ENCODE data around the gene CPA1. TPM values are rescaled to one million over a fixed set of nuclear protein-coding genes. Genes with fewer than 3 reads are reported as not detected.

Gene CPA1
- total and polyA plus RNA-seq, 10 of the 15 experiments (the other 5 are each of a cell fraction or from before 2014, with no cell fraction given): 8.0 TPM; not detected in 9

DNA sequence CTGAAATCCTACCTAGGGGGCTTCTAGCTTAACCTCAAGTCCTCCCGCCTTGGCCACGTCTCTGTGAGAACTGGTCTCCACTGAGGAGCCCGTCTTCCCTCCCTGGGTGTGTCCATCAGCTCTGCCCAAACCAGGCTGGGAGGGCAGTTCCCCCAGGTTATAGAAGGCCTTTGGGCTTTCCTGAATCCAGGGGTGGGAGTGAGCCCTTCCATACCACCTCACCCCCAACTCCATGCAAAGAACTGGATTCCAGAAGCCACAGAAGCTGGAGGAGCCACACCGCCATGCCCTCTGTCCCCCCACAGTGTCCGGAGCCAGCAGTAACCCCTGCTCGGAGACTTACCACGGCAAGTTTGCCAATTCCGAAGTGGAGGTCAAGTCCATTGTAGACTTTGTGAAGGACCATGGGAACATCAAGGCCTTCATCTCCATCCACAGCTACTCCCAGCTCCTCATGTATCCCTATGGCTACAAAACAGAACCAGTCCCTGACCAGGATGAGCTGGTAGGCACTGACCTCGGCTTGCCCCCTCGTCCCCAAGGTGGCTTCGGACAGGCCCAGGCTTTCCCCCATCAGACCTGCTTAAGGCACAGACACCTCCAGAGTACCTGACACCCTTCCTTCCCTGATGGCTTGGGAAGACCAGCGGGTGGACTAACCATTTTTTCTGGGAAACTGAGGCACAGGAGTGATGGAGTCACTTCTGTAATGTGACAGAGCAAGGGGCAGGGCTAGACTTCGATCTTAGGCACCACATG is 4.7 kb downstream of the CPA1 start:
- no peak overlapping the region for H3K4me3 ChIP-seq
- no peaks in the 10 kb centered on the region for H4K20me1 ChIP-seq (ENCODE audit: control insufficient read depth, insufficient read depth)
- no peak for FAIRE-seq
- TF ChIP-seq GABPA (IDR thresholded peaks at IDR 0.05; ENCODE audit: low read depth) (no peak), ZNF622 (IDR thresholded peaks at IDR 0.05) (no peak), ZNF384 (IDR thresholded peaks at IDR 0.05; ENCODE audit: borderline replicate concordance, low read depth, low read length) (no peak), NFYB (IDR thresholded peaks at IDR 0.05; ENCODE audit: insufficient read depth, low read depth, low read length) (no peak), LARP7 (IDR thresholded peaks at IDR 0.05) (no peak), STAT3 (IDR thresholded peaks at IDR 0.05; ENCODE audit: low read depth, low read length) (no peak), ATF7 (IDR thresholded peaks at IDR 0.05; ENCODE audit: low read depth) (no peak)
- no peaks in the 10 kb centered on the region for H3K79me2 ChIP-seq (ENCODE audit: control insufficient read depth, insufficient read depth, low read length)
- SMC1A ChIA-PET (ENCODE audit: uncharacterized antibody, unreplicated experiment): no interaction called here
- no peak overlapping the region for H3K4me2 ChIP-seq (ENCODE audit: control insufficient read depth, insufficient read depth)
- H3K9ac ChIP-seq (ENCODE audit: control insufficient read depth, insufficient read depth, low read length): no peak overlapping the region
- 60% methylated on average over 13 of the region's 13 CpGs for WGBS (ENCODE audit: insufficient coverage, insufficient replicate concordance, low lambda C conversion rate, missing lambda C conversion rate)
- H3K4me1 ChIP-seq (ENCODE audit: control insufficient read depth, insufficient read depth, low read length): no peaks in the 10 kb centered on the region
- POLR2A ChIA-PET: no interaction called here
- H3K9me3 ChIP-seq (replicated peaks; ENCODE audit: control insufficient read depth, insufficient read depth, low read length): no peaks in the 10 kb centered on the region; the same call in 2 of the 3 replicates
- in situ Hi-C loops (cut with MboI) (no loop called here), intact Hi-C loops (cut with micrococcal nuclease; ENCODE audit: unreplicated experiment) (no loop called here)
- no peak for ATAC-seq
- H2AFZ ChIP-seq (ENCODE audit: control insufficient read depth, low read depth, low read length): no peak overlapping the region
- BruUV-seq (replicated peaks): no TSS peak
- RAD21 ChIA-PET (ENCODE audit: unreplicated experiment): no interaction called here
- no peak overlapping the region for H3K27ac ChIP-seq (ENCODE audit: control insufficient read depth, insufficient read depth)
- no peak for DNase-seq (ENCODE audit: low read depth, low spot score)
- no peaks in the 10 kb centered on the region for H3K27me3 ChIP-seq (replicated peaks in 1 of 2; ENCODE audit: control insufficient read depth in 2 of 2, insufficient read depth in 2 of 2, low read length in 1 of 2)
- CTCF ChIA-PET: no interaction called here
- no peaks in the 10 kb centered on the region for H3K36me3 ChIP-seq (ENCODE audit: control insufficient read depth in 2 of 2, insufficient read depth in 2 of 2, low read length in 1 of 2)

DNA sequence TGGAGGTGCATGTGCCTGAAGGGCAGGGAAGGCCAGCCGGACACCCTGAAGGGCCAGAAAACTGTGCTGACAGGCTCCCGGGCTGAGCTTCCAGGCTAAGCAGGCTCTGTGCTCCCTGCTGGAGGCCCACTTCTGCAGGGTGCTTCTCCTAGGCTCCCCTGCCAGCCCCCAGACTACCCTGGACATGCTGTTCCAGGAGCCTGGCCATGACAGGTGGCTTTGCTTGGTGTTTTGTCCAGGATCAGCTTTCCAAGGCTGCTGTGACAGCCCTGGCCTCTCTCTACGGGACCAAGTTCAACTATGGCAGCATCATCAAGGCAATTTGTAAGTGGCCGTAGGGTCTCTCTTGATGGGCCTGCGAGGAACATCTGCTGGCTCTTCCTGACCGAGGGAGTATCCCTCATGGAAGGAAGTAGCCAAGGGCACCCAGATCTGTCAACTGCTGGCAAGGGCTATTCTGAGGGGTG is 5.3 kb downstream of the CPA1 start:
- WGBS (ENCODE audit: insufficient coverage, insufficient replicate concordance, low lambda C conversion rate, missing lambda C conversion rate): 69% methylated on average over 6 of the region's 6 CpGs
- ChIA-PET RAD21 (ENCODE audit: unreplicated experiment) (no interaction called here), SMC1A (ENCODE audit: uncharacterized antibody, unreplicated experiment) (no interaction called here), POLR2A (no interaction called here), CTCF (no interaction called here)
- Histone ChIP-seq H3K79me2 (ENCODE audit: control insufficient read depth, insufficient read depth, low read length) (no peaks in the 10 kb centered on the region), H3K4me1 (ENCODE audit: control insufficient read depth, insufficient read depth, low read length) (no peaks in the 10 kb centered on the region), H3K4me3 (no peak overlapping the region), H4K20me1 (ENCODE audit: control insufficient read depth, insufficient read depth) (no peaks in the 10 kb centered on the region), H3K9me3 (replicated peaks; ENCODE audit: control insufficient read depth, insufficient read depth, low read length) (no peaks in the 10 kb centered on the region; the same call in 2 of the 3 replicates), H3K27ac (ENCODE audit: control insufficient read depth, insufficient read depth) (no peak overlapping the region), H3K4me2 (ENCODE audit: control insufficient read depth, insufficient read depth) (no peak overlapping the region), H3K9ac (ENCODE audit: control insufficient read depth, insufficient read depth, low read length) (no peak overlapping the region), H3K36me3 (ENCODE audit: control insufficient read depth in 2 of 2, insufficient read depth in 2 of 2, low read length in 1 of 2) (no peaks in the 10 kb centered on the region), H2AFZ (ENCODE audit: control insufficient read depth, low read depth, low read length) (no peak overlapping the region), H3K27me3 (replicated peaks in 1 of 2; ENCODE audit: control insufficient read depth in 2 of 2, insufficient read depth in 2 of 2, low read length in 1 of 2) (no peaks in the 10 kb centered on the region)
- ATAC-seq: no peak
- FAIRE-seq: no peak
- intact Hi-C loops (cut with micrococcal nuclease; ENCODE audit: unreplicated experiment) (no loop called here), in situ Hi-C loops (cut with MboI) (no loop called here)
- no TSS peak for BruUV-seq (replicated peaks)
- no peak for DNase-seq (ENCODE audit: low read depth, low spot score)
- TF ChIP-seq, protein P1, sequence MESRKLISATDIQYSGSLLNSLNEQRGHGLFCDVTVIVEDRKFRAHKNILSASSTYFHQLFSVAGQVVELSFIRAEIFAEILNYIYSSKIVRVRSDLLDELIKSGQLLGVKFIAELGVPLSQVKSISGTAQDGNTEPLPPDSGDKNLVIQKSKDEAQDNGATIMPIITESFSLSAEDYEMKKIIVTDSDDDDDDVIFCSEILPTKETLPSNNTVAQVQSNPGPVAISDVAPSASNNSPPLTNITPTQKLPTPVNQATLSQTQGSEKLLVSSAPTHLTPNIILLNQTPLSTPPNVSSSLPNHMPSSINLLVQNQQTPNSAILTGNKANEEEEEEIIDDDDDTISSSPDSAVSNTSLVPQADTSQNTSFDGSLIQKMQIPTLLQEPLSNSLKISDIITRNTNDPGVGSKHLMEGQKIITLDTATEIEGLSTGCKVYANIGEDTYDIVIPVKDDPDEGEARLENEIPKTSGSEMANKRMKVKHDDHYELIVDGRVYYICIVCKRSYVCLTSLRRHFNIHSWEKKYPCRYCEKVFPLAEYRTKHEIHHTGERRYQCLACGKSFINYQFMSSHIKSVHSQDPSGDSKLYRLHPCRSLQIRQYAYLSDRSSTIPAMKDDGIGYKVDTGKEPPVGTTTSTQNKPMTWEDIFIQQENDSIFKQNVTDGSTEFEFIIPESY (IDR thresholded peaks at IDR 0.05): no peak
- TF ChIP-seq ESRRA (IDR thresholded peaks at IDR 0.05; ENCODE audit: low read length) (no peak), MXI1 (IDR thresholded peaks at IDR 0.05; ENCODE audit: low read depth, low read length) (no peak), LARP7 (IDR thresholded peaks at IDR 0.05) (no peak), HCFC1 (IDR thresholded peaks at IDR 0.05; ENCODE audit: low read length) (no peak)
- TF ChIP-seq, protein P2, sequence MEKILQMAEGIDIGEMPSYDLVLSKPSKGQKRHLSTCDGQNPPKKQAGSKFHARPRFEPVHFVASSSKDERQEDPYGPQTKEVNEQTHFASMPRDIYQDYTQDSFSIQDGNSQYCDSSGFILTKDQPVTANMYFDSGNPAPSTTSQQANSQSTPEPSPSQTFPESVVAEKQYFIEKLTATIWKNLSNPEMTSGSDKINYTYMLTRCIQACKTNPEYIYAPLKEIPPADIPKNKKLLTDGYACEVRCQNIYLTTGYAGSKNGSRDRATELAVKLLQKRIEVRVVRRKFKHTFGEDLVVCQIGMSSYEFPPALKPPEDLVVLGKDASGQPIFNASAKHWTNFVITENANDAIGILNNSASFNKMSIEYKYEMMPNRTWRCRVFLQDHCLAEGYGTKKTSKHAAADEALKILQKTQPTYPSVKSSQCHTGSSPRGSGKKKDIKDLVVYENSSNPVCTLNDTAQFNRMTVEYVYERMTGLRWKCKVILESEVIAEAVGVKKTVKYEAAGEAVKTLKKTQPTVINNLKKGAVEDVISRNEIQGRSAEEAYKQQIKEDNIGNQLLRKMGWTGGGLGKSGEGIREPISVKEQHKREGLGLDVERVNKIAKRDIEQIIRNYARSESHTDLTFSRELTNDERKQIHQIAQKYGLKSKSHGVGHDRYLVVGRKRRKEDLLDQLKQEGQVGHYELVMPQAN (conservative IDR thresholded peaks at IDR 0.05): no peak
- TF ChIP-seq, protein P3, sequence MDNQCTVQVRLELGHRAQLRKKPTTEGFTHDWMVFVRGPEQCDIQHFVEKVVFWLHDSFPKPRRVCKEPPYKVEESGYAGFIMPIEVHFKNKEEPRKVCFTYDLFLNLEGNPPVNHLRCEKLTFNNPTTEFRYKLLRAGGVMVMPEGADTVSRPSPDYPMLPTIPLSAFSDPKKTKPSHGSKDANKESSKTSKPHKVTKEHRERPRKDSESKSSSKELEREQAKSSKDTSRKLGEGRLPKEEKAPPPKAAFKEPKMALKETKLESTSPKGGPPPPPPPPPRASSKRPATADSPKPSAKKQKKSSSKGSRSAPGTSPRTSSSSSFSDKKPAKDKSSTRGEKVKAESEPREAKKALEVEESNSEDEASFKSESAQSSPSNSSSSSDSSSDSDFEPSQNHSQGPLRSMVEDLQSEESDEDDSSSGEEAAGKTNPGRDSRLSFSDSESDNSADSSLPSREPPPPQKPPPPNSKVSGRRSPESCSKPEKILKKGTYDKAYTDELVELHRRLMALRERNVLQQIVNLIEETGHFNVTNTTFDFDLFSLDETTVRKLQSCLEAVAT (IDR thresholded peaks at IDR 0.05): no peak
